HG02885 (cell line): ENCODE measurements around the gene LHX4.

ENCODE experiments used
- ATAC-seq: cut with Tn5 transposase; IDR thresholded peaks from one replicate; pipeline ENCODE4 v1.9.1; 2021; ENCODE audit warnings: mild to moderate bottlenecking; ENCODE audit not compliant: unreplicated experiment, poor library complexity

The LHX4 gene

DNA sequence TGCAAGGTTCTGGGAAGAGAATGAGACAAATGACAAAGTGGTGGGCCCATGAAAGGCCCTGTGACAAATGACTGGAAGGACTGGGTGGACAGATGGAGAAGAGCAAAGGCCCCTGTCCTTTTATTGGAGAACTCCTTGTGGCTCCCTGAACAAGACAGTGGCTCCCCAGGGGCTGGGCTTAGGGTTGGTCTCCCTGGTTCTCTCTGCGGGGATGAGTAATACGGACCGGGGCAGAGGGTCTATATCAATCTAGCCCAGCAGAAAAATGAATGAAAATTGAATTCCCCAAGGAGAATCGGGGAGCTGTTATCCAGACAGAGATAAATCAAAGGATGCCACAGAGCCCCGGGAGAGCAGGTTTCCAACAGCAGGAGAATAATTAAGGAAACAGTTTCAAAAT lies 5.2 kb upstream of the LHX4 start:
- ATAC-seq, result no peak

DNA sequence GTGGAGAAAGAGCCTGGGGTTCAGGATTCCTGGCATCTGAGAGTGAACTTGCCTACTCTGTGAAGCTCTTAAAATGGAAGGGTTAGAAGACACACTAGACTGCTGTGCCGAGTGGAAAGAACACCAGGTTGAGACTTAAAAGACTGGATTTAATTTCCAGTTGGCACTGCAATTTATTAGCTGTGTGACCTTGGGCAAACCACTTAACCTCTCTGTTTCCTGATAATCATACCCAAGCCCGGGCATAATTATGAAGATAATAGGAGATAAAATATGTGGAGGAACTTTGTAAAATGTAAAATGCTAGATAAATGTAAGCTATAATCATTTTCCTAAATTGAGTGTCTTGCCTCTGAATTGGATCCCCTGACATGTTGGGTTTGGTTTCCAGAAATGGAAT lies 4.7 kb upstream of the LHX4 start:
- ATAC-seq, result no peak

DNA sequence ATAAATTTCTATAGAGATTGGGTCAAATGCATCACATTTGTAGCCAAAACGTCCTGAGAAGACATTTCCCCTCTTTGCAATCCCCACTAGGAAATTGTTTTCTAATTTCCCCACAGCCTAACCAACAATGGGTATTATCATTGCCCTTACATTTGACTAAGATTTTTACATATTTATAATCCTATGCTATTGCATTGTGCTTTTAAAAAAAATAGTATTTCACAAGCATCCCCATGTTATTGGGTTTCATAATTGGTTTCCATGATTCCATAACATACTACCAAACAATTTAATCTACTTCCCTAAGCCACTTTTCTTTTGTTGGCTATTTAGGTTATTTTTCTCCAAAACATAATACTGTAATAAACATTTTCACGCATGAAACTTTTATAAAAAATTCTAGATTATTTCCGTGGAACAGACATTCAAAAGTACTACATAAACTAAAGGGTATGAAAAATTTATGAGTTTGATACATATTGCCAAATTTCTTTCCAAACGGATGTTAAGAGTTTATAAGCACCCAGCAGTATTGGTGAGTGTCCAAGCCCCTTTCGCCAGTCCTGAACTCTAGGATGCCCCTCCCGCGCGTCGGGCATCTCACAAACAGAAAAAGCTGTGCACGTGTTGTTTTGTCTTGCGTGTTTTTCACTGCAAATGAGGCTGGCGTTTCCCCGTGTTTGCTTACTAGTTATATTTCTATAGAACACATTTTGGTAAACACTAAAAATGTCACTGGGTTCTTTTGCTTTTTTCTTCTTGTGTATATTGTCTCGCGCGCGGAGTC lies 2.0 kb upstream of the LHX4 start:
- ATAC-seq, result no peak

DNA sequence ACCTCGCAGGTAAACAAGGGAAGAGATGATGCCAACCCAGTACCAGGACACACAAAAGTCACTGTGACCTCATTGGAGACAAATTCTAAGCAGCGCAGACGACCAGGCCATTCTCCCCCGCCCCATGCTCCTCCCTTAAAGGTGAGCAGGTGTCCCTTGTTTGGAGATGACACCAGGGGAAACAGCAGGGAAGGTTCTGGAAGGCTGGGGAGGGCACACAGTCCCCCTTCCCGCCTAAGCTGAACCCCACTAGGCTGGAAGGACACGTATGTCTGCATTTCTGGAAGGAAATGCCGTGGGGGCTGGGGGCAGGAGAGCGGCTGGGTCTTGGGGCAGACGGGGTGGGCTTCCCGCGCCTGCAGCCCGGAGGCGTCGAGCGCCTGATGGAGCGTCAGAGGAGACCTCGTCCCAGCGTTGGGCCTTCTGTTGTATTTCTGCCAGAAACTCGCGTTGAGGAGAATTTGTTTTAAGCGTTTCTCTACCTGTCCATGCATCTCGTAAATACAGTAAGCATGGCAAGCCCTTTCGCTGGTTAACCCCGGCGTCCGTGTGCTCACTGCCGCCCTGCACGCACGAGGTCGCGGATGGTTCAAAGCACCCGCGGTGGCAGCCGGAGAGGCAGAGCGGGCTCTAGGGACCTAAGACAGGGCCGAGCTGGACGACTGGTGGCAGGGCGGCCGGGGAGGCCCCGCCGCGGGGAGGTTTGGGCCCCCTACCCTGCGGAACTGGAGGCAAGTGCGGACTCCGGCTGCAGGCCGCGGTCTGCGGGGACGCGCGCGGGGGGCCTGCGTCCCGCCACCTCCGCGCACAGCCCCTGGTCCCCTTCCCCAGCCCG lies 1.2 kb upstream of the LHX4 start:
- peak; percentile 30 for ATAC-seq

DNA sequence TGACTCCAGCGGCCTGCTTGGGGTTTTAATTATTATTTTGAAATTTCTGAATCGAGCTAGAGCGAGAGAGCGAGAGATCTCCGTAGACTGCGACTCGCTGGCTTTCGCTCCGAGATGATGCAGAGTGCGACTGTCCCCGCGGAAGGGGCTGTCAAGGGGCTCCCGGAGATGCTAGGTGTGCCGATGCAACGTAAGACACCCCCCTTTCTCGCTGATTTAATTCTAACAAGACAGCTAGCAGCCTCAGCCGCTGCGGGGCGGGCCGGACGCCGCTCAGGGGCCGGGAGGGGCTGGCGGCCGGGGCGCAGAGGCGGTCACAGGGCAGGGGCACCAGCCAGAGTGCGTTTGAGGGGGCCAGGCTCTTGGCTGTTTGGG lies 339 bp downstream of the LHX4 start:
- peak; percentile 8 for ATAC-seq

DNA sequence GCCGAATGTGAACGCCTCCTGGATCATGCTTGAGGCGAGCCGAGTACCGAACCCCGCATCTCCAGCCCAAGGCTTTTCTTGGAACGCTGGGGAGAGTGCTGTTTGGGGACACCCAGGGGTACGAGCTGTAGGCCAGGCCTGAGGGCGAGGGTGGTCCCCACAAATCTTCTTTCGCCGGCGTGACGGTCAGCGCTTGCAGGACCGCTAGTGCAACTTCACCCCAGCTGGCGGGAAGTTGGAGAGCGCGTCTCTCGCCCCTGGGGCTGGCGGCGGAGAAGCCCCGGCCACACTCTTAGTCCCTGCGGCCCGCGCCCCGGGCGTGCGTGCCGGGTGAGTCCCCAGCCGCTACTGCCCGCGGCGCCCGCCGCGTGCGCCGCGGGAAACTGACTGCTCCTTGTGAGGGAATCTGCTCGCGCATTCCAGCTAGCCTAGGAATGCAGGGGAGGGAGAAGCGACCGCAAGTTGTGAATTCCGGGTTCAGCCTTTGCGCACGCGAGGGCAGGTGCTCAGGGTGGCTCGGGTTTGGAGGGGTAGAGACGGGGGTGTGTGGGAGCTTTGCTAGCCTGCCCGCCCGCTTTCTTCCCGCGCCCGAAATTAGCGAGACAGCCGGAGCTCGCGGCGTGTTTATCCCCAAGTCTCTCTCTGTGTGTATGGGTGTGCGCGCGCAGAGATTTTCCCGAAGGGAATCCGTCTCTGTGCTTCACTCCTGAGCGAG lies 884 bp downstream of the LHX4 start:
- ATAC-seq, result no peak

DNA sequence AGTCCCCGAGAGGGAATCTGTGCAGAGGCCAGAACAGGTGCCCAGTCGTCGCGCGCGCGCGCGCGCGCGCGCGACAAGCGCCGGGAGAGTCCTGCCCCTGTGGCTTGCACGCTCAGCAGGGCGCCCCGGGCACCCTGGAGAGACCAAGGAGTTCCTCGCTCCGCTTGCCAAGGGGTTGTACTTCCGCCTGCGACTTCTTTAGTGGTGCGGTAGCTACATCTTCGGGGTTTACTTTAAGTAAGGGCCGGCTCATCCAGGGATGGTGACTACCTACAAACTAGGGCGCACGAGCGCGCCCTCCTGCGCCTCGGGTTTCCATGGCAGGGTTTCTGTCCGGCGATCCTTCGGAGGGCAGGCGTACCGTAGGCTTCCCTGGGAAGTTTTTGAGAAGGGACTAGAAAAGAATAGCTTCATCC lies 1.4 kb downstream of the LHX4 start:
- no peak for ATAC-seq

DNA sequence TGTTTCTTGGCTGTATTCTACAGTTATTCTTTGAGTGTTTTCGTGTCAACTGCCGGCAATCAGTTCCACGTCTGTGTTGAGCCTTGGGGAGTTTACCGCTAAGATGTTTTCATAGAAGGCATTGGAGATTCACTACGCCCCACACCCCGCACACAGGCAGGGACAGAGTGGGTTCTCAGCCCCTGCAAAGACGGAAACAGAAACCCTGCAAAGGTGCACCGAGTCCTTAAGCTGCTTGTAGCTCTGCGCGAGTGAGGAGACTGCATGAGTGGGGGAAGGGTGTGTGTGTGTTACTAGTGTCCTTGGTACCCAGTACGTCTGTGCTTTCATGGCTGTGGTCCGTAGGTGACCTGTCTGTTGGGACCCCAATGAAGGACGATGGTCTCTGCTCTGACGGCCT lies 1.9 kb downstream of the LHX4 start:
- ATAC-seq, result no peak

DNA sequence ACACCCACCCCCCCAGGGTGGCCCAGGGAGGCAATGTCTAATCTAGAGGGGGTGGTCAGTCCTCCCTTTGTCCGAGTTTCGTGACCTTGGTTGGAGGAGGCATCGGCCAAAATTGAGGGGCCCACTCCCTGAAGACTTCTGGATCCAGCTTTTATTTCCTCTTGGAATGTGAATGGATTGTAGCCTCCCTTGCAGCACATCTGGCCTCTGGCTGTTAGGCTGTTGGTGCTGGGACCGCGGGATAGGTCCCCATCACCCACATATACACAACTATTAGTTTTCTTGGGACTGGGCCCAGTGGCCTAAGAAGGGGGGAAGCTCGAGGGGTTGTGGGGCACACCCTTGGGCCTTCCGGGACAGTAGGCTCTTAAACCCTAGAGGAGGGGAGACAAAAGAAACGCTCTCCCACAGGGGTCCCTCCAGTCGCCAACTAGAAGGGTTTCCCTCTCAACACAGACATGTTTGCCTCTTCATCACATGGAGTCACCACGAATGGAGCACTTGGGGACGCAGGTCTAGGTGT lies 2.5 kb downstream of the LHX4 start:
- no peak for ATAC-seq

DNA sequence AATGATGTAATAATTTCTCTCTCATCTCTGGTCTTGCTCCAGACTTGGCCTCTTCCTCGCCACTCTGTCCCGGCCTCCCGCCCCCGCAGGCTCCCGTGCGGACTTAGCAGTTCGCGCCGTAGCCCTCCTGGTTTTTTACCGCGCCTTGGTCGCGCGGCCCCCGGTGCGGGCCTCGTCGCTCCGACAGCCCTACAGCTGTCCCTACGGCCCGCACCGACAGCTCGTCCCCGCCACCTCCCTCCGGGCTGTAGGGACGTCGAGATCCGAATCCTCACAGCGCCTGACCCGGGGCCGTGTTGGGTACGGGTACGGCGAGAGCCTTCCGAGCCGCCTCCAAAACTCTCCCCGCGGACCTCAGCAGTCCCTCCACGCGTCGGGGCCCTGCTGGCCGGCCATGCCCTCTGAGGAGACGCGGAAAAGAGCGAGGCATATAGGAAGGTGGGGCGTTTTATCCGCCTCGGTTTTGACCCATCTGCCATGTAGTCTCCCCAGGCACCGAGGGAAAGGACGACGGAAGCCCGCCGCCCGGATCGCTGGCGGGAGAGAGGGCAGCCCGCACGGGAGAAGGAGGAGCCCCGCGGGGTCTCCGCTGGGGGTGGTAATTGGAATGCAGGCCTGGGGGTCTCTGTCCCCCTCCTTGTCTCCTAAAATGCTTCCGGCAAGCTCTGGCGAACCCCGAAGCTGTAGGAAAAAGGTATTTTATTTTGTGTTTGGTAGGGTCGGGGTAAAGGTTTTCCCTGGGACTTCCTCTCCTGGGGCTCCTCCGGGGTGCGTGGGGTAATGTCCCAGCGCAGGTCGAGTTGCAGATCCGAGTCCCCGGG lies 3.3 kb downstream of the LHX4 start:
- ATAC-seq, result no peak

DNA sequence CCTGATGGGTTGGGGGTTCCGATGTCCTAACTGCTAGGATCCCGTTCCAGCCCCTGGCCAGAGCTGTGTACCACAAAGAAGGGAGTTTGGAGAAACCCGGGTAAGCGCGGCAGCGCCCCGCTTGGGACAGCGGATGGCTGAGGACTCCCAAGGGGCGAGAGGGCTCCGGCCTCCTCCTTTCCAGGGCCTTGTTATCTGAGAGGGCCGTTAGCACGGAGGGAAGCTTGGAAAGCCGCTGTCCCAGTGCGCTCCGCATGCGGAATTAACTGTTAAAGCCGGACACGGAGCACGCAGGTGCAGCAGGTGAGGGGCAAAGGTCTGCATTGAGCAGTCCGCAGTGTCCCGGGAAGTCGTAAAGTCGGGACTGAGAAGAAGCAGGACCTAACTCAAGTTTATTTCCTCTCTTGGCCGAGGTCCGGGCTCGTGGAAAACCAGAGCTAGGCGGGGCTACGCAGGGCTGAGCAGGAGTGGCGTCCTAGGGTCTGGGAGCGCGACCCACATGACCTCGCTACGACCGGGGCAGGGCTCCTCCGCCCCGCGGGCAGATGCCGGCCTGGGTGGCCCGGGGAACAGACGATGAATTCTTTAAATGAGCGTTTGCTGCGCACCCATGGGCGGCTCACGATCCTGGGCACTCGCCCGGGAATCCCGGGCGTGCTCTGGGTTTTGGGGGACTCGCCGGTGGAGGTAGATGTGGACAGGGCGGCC lies 4.5 kb downstream of the LHX4 start:
- ATAC-seq, result no peak

DNA sequence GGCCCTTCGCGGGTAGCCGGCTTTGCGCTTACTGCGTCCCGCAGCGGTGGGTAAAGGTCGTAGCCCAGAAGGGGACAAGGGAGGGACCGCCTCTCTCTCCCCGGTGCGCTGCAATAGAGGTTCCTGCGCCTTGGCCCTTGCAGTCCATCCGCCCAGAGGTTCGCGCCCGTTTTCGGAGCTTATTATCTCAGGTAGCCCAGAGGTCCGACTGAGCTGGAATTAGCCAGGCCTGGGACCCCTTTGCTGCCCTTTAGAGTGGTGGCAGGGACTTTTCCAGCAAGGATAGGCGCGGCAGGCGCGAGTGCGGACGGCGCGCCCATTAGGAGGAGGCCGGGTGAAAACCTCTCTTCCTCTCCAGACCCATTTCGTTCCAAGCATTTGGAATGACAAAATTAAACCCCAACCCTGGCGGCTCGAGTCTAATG lies 5.0 kb downstream of the LHX4 start:
- no peak for ATAC-seq

DNA sequence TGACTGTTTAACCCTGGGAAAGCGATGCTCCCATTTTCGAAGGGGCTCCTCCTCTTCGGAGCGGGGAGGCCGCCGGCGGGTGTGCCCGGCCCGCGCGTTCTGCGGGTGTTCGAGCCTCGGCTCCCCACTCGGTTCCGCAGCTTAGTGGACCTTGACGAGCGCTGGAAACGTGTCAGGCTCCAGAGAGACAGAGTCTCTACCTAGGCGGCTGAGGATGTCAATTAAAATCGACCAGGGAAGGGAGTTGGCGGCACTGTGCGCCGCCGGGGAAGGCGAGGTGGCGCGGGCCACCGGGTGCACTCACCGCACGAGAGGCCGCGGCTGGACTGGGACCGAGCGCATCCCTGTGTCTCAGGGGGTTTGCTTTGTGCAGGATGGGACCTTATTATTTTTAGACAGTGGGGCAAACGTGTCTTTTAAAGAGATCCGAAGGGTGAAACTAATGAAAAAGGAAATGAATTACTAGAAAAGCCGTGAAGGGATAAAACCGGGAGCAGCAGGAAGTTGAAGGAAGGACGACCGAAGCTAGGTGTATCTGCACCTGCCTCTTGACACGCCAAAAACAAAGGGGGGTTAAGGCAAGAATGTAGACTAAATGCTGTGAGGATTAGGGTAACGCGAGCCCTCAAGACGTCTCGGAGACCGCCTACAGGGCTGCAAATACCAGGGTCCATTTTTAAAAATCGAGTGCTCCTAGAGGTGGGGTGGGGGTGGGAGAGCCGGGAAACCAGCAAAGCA lies 5.6 kb downstream of the LHX4 start:
- ATAC-seq, result no peak

DNA sequence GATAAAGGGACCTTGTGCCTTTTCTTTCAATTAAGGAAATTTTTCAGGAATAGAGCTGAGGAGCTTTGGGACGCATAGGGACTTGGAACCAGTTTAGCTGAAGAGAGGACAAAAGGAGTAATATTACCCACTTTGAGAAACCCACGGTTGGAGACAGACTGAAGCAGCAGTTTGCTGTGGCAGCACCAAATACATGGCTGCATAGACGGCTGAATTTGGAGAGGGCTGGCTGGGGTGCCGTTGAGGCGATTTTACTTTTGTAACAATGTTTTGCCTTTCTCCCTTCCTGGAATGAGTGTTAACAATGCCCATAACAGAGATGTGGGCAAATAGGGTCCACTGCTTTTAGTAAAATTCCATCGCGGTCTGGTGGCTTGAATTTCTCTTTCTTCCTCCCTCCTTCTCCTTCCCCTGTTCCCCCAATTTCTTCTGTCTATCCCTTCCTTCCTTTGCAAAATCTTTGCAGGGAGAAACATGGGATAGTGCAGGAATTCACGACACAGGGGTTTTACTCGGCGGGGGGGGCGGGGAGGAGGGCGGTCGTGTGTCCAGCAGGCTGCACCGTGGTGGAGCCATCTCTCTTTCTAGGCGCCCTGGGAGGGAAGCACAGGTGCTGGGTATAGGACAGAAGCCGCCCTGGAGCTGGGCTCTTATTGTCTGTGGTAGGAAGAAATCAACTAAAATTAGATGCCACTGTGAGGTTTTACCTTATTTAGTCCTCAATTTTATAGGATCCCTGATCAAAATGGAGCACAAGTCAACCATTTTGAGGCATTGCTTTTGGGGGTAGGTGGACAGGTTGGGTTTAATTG lies 6.8 kb downstream of the LHX4 start:
- no peak for ATAC-seq

DNA sequence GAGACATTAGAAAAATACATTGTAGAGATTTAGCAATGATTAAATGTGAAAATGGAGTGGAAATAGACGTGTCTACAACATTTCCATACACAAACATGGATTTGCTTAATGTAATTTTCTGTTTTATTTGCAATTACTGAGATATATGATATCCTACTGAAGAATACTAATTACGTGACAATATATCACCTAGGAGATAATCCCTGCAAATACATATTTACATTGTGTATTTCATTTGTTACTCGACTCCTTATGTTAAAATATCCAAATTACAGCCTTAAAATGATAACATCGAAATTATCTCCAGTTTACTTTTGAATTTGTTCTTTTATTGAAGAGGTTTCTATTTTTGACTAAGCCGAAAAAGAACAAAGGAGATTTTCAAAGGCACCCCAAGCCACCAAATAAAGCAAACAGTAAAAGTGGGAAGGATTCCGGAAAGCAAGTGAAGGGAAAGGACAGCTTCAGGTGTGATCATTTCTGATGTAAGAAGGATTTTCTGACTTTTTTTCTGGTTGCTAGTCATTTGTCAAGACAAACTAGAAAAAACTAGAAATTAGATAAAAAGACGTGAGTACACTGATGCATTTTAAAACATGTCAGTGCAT lies 7.9 kb downstream of the LHX4 start:
- no peak for ATAC-seq

DNA sequence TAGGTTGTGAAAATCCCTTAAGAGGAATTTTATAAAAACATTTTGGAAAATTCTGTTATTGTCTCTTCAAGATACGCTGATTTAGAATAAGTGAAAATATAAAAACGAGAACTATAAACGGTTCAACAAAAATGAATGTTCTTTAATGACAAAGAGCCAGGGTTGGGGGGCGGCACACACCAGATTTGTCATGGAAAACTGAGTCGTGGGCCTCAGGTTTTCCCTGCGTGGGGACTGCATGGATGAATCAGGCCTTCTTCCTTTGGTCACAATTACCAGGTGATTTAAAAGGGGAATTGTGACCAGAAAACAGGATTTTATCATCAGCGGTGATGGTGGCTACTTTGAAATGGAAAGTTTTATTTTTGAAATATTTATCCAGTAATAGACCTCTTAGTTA lies 8.6 kb downstream of the LHX4 start:
- ATAC-seq, result no peak
